GM10248 (cell line): ENCODE results near the gene ETFB.

Experiments used
- CTCF ChIA-PET: fragments of 300-600 bp; sonication (Branson Sonifier 250); formaldehyde crosslinking; extraction: SDS; loops from one replicate; lab custom pipeline; 2021; ENCODE audit warnings: antibody characterized with exemption; lab: Yijun Ruan, JAX
- POLR2A ChIA-PET: fragments of 350-650 bp; sonication (Branson Sonifier 250); formaldehyde crosslinking; extraction: SDS; loops from one replicate; lab custom pipeline; 2020; ENCODE audit warnings: antibody characterized with exemption; lab: Yijun Ruan, JAX
- DNase-seq: peaks from one replicate; pipeline ENCODE4 v3.0.0; 2012; ENCODE audit errors: extremely low spot score
- CTCF ChIP-seq: IDR thresholded peaks from 2 replicates; pipeline ENCODE4 v1.5.1; 2012; ENCODE audit warnings: mild to moderate bottlenecking, low read depth; ENCODE audit errors: extremely low read depth, missing control alignments, control extremely low read depth

Gene ETFB

GRCh38 chr19:51365211-51365964, 800 bp downstream of the ETFB start:
- POLR2A ChIA-PET, result interaction anchor here (0.8 to 0.9 kb wide), 2 partner anchors 29 to 564 kb away, joined by 3 to 4 read pairs; no protein-coding TSS in a partner anchor
- no peak for DNase-seq
- TF ChIP-seq CTCF, result peak; percentile 8
- CTCF ChIA-PET, result interaction anchor here (0.7 to 2.1 kb wide), 8 partner anchors 11 to 296 kb away, joined by 3 to 8 read pairs (median 4); partner anchors contain the start of gene SIGLEC10

- CTCF ChIA-PET, result interaction anchor here (1.4 to 2.1 kb wide), 3 partner anchors 24 to 44 kb away, joined by 3 to 11 read pairs (median 8); partner anchors contain the start of gene VSIG10L
- POLR2A ChIA-PET, result no interaction called here
- TF ChIP-seq CTCF, result no peak
- DNase-seq, result no peak
Measured at GRCh38 chr19:51364200-51365106, 1.7 kb downstream of the ETFB start.

- CTCF ChIA-PET, result no interaction called here
- TF ChIP-seq CTCF, result no peak
- POLR2A ChIA-PET, result no interaction called here
- no peak for DNase-seq
Measured at GRCh38 chr19:51361239-51361638, 4.9 kb downstream of the ETFB start.

- TF ChIP-seq CTCF, result no peak
- DNase-seq, result no peak
- CTCF ChIA-PET, result interaction anchor here (0.7 to 1.2 kb wide), 6 partner anchors 9 to 36 kb away, joined by 3 to 5 read pairs (median 5); partner anchors contain the start of genes CLDND2 and VSIG10L
- POLR2A ChIA-PET, result no interaction called here
Measured at GRCh38 chr19:51359294-51359693, 6.9 kb downstream of the ETFB start.

- CTCF ChIA-PET, result interaction anchor here (1.0 to 1.1 kb wide), 2 partner anchors 17 to 59 kb away, joined by 3 read pairs; partner anchors contain the start of gene SIGLEC10
- TF ChIP-seq CTCF, result no peak
- DNase-seq, result no peak
- POLR2A ChIA-PET, result no interaction called here
Measured at GRCh38 chr19:51357952-51358351, 8.2 kb downstream of the ETFB start.
